Adipocyte (in vitro differentiated cells): Measurements from ENCODE around the gene EBF4.
A peak's percentile ranks its signal among the peaks of the same experiment; 100 is the strongest.
"Not testable (repeated sequence)": the region's sequence is repeated elsewhere in the genome, so short reads cannot be mapped to it uniquely, and the experiment has no call there.

ENCODE experiments used
- DNase-seq: peaks from one replicate; pipeline ENCODE4 v3.0.0-alpha.2; 2015; ENCODE audit warnings: low read depth
- H3K27me3 ChIP-seq: replicated peaks from 2 replicates; pipeline ENCODE4 v1.7.0; 2013; ENCODE audit warnings: mild to moderate bottlenecking, low read length, moderate library complexity; ENCODE audit not compliant: control insufficient read depth, insufficient read depth
- H3K36me3 ChIP-seq: 2 replicates; pipeline ENCODE4 v1.7.0; 2013; ENCODE audit warnings: low read length, mild to moderate bottlenecking, moderate library complexity; ENCODE audit not compliant: control insufficient read depth, insufficient read depth, severe bottlenecking
- H3K4me1 ChIP-seq: 2 replicates; pipeline ENCODE4 v1.7.0; 2013; ENCODE audit warnings: mild to moderate bottlenecking, low read length, moderate library complexity; ENCODE audit not compliant: control insufficient read depth, insufficient read depth
- H3K4me3 ChIP-seq: 2 replicates; pipeline ENCODE4 v1.7.0; 2013; ENCODE audit warnings: mild to moderate bottlenecking, low read length, moderate library complexity
- H3K9ac ChIP-seq: 2 replicates; pipeline ENCODE4 v1.7.0; 2013; ENCODE audit warnings: mild to moderate bottlenecking, low read length, moderate library complexity
- H3K9me3 ChIP-seq: 2 replicates; pipeline ENCODE4 v1.7.0; 2013; ENCODE audit warnings: mild to moderate bottlenecking, low read length, moderate library complexity; ENCODE audit not compliant: control insufficient read depth

EBF4 gene

DNA sequence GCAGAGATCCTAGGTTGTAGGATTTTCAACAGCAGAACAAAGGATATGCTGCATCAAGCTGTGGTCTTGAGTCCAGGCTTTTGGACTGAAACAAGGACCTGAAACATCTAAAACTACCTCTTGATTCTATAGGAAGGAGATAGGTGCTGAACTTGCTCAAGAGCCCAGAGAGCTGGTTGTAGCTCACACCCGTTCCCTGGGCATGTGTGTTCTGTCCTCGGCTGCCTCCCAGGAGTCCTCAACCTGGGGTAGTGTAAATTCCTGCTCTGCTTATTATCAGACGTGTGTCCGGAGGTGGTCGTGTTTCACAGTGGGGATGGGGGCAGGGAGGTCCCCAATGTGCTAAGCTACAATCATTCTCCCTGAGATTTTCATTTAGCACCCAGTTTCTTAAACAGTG is 35.3 kb upstream of the EBF4 start:
- peaks cover 14% of the 10 kb centered on the region for H3K4me1 ChIP-seq
- no peaks in the 10 kb centered on the region for H3K9me3 ChIP-seq
- H3K36me3 ChIP-seq: peaks cover 82% of the 10 kb centered on the region
- no peak for DNase-seq
- no peaks in the 10 kb centered on the region for H3K27me3 ChIP-seq
- H3K4me3 ChIP-seq: no peak overlapping the region
- H3K9ac ChIP-seq: no peak overlapping the region

DNA sequence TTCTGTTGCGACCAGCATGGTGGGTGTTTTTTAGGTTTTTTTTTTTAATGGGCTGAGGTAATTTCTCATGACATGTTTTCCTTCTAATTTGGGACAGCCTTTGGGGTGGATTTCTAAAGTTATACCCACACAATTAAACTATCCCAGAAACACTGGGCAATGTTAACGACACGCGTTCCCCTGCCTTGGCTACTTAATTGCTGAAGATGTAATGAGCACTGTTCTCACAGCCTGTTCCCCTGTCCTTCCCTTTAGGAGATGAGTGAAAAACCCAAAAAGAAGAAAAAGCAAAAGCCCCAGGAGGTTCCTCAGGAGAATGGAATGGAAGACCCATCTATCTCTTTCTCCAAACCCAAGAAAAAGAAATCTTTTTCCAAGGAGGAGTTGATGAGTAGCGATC is 34.9 kb upstream of the EBF4 start:
- H3K27me3 ChIP-seq: no peaks in the 10 kb centered on the region
- no peak for DNase-seq
- peaks cover 14% of the 10 kb centered on the region for H3K4me1 ChIP-seq
- no peak overlapping the region for H3K9ac ChIP-seq
- no peak overlapping the region for H3K4me3 ChIP-seq
- peaks cover 84% of the 10 kb centered on the region for H3K36me3 ChIP-seq
- H3K9me3 ChIP-seq: no peaks in the 10 kb centered on the region

DNA sequence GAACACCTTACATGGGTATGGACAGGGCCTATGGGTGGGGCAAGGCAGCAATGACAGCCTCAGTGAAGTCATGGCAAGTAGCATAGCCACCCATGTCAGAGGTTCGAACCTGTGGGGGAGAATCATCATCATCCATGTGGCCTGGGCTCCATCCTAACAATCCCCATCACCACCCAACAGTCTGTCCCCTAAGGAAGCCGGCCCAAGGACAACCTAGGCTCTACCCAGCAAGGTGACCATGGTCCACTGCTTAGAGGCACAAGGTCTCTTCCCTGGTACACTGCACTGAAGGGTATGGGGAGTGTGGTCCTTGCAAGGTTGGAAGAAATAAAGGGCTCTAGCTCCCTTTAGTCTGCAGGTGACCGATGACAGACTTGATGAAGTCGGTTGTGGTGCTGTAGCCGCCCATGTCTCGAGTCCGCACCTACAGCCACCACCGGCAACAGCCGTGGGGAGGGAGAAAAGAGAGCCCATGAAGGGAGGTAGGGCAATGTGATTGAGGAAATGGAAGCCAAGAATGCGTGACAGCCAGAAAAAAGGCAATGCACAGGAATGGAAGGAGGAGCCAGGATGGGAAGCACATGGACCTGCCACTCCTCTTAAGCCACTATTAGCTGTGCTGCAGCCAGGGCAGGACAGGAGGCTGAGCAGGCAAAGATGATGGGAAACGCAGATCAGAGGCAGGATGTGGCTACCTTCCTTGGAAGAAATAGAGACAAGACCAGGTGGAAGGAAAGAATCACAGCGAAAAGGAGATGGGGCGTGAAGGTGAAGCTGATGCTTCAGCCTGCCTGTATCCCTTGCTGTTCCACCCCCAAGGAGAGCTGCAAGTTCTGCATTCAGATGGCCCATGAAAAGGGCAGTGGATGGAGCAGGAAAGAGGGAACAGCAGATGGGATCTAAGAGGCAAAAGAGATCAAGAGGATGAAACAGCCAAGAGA is 33.9 kb upstream of the EBF4 start:
- no peak for DNase-seq
- H3K36me3 ChIP-seq: peaks cover 84% of the 10 kb centered on the region
- H3K27me3 ChIP-seq: no peaks in the 10 kb centered on the region
- no peak overlapping the region for H3K4me3 ChIP-seq
- no peaks in the 10 kb centered on the region for H3K9me3 ChIP-seq
- no peak overlapping the region for H3K9ac ChIP-seq
- peaks cover 20% of the 10 kb centered on the region for H3K4me1 ChIP-seq

DNA sequence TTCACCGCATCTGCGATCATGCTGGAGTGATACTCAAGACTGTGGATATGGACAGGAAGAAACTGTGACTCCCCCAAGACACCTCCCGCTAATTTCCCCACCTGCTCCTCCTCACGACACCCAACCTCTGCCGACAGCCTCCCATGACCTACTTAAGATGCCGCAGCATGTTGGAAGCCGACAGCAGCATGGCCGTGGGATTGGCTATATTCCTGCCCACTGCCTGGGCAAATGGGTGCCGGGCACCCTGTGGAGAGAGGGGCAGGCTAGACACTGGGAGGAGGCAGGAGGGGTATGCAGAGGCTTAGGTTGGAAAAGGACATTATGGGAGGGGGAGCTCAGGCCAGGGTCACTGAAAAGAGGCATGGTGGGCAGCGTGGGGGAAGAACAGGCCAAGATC is 33.0 kb upstream of the EBF4 start:
- peaks cover 15% of the 10 kb centered on the region for H3K4me1 ChIP-seq
- peaks cover 77% of the 10 kb centered on the region for H3K36me3 ChIP-seq
- no peak overlapping the region for H3K9ac ChIP-seq
- no peak for DNase-seq
- H3K4me3 ChIP-seq: no peak overlapping the region
- H3K27me3 ChIP-seq: no peaks in the 10 kb centered on the region
- H3K9me3 ChIP-seq: no peaks in the 10 kb centered on the region

DNA sequence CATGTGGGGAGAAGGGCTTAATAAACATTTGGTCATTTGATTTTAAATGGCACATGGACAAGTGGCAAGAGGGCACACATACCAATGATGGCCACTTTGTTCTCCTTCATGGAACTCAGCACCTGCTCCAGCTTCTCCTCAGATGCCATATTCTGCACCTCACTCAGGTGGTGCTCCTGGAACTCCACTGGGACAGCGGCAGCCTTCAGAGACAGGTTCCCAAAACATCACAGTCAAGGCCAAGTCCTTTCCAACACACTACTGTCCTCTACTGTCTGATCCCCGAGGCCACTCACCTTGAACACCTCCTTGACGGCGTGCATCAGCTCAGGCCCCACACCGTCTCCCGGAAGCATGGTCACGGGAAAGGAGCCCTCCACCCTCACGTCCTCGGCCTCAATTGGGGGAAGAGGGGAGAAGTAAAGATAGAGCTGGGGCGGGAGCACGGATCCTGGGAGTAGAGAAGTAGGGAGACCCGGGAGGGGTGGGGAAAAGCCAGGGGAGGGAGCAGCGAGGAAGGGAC is 29.2 kb upstream of the EBF4 start:
- peaks cover 38% of the 10 kb centered on the region for H3K36me3 ChIP-seq
- DNase-seq: no peak
- H3K4me1 ChIP-seq: peaks cover 11% of the 10 kb centered on the region
- H3K27me3 ChIP-seq: no peaks in the 10 kb centered on the region
- peak overlapping the region; percentile 98 for H3K4me3 ChIP-seq
- no peaks in the 10 kb centered on the region for H3K9me3 ChIP-seq
- H3K9ac ChIP-seq: peak overlapping the region; percentile 94

DNA sequence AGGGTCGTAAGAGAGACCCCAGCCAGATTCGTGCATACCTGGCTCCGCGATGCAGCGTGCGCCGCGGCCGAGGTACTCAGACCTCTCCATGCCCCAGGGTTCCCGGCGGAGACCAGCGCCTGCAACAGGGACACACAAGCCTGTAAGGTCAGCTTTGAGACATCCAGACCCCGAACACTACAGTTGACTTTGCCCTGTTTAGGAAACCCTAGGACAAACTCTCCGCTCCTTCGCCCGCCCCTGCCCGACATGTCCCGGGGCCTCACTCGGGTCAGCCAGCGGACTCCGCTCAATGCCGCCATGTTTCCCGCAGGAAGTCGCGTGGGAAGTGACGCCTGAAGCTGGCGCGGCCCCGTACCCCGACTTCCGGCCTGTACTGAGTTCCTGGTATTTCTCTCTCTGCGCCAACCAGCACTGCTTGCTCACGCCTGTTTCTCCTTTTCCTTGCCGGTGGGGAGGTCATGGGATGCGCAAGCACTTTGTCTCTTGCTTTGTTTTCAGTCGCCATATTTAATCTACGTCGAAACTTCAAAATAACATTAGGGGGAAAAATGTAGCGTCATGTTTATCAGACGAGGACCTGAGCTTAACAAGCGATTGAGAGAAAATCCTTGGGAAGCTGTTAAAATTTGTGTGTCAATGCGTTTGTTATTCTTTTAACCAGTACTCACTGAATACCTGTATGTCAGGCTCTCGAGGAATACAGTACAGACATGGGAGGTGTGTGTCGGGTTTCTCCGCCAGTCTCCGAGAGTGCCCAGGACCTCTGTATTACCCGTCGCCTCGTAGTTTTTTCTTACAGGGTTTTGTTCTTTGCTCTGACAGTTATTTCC is 28.5 kb upstream of the EBF4 start, which contains the start of gene IDH3B:
IDH3B (minus strand) TSS at position 330 of the 833 bp plus-strand sequence; CDS start at position 302, 28 bp downstream.
- Histone ChIP-seq H3K4me1 (peaks cover 11% of the 10 kb centered on the region), H3K9ac (peak within 1 kb of the TSS; percentile 94), H3K4me3 (peak within 1 kb of the TSS; percentile 98), H3K9me3 (no peaks in the 10 kb centered on the region), H3K36me3 (peaks cover 31% of the 10 kb centered on the region), H3K27me3 (no peaks in the 10 kb centered on the region)
- peak; percentile 96 for DNase-seq

DNA sequence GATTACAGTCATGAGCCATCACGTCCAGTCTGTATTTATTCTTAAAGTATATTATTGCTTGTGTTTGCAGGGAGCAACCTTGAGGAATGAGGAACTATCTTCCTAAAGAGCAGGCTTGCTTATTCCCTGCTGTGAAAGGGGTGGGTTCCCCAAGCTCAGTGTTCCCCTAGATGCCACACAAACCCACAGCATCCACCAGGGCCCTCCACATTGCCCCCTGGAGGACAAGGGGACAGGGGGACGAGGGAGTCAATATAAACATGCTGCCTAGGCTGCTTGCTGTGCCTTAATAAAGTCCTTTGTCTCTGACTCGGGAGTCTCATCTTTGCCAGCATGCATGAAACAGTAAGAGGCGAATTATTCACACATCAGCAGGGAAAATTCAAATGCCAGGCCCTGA is 20.6 kb upstream of the EBF4 start:
- H3K9me3 ChIP-seq: no peaks in the 10 kb centered on the region
- no peak overlapping the region for H3K9ac ChIP-seq
- no peaks in the 10 kb centered on the region for H3K4me1 ChIP-seq
- peaks cover 21% of the 10 kb centered on the region for H3K27me3 ChIP-seq
- DNase-seq: no peak
- H3K36me3 ChIP-seq: no peaks in the 10 kb centered on the region
- no peak overlapping the region for H3K4me3 ChIP-seq

DNA sequence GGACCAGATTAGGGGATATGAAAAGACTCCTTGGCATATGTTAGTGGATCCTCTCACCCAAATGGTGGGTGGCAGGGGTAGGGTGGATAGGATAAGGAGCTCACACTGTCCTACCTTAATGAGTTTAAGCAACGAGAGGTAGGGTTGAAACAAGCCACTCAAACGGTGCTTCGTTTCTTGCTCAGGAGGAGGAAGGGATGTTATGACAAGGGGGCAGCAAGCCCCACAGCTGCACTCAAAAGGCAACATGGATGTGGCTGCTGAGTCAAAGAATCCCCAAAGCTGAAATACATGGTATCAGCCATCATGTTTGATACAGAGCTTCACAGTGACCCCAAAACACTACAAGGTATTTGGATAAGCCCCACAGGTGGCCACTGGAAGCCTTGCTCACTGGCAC is 20.1 kb upstream of the EBF4 start:
- Histone ChIP-seq H3K27me3 (peaks cover 26% of the 10 kb centered on the region), H3K9ac (no peak overlapping the region), H3K9me3 (no peaks in the 10 kb centered on the region), H3K4me3 (no peak overlapping the region), H3K36me3 (no peaks in the 10 kb centered on the region), H3K4me1 (no peaks in the 10 kb centered on the region)
- DNase-seq: no peak

DNA sequence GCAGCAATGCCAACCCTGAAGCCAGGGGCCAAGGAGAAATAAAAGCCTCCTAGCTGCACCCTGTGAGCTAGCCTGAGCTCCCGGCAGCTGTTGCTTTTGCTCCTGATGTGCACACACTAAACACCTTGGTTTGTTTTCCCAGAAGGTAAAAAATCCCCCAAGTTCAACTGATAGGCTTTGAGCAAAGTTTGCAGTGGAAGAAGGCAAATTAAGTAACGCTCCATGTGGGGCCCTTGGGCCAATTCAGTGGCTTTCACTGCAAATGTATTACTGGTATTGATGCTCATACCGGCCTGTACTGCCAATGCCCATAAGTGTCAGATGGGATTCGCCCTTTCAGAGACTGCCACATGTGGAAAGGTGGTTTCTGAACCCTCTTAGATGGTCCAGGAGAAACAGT is 19.1 kb upstream of the EBF4 start:
- no peak overlapping the region for H3K9ac ChIP-seq
- no peak for DNase-seq

DNA sequence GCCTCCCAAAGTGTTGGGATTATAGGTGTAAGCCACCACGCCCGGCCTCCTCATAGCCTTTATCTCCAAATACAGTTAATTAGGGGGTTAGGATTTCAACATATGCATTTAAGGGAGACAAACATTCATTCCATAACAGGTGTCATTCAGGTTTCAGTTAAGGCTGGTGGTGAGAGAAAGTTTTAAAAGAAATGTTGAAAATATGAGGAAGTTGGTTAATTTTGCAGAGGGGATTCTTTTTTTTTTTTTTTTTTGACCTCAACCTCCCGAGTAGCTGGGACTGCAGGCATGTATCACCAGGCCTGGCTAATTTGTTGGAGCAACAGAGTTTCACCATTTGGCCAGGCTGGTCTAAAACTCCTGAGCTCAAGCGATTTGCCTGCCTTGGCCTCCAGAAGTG is 12.5 kb upstream of the EBF4 start:
- no peaks in the 10 kb centered on the region for H3K36me3 ChIP-seq
- H3K9ac ChIP-seq: no peak overlapping the region
- DNase-seq: no peak
- H3K27me3 ChIP-seq: peaks cover 31% of the 10 kb centered on the region
- H3K4me1 ChIP-seq: no peaks in the 10 kb centered on the region
- H3K9me3 ChIP-seq: no peaks in the 10 kb centered on the region
- H3K4me3 ChIP-seq: no peak overlapping the region

More for the DNA sequence above, 19.1 kb upstream of the EBF4 start:
- Histone ChIP-seq H3K4me3 (no peak overlapping the region), H3K9me3 (no peaks in the 10 kb centered on the region), H3K36me3 (no peaks in the 10 kb centered on the region), H3K4me1 (no peaks in the 10 kb centered on the region), H3K27me3 (peaks cover 36% of the 10 kb centered on the region)

DNA sequence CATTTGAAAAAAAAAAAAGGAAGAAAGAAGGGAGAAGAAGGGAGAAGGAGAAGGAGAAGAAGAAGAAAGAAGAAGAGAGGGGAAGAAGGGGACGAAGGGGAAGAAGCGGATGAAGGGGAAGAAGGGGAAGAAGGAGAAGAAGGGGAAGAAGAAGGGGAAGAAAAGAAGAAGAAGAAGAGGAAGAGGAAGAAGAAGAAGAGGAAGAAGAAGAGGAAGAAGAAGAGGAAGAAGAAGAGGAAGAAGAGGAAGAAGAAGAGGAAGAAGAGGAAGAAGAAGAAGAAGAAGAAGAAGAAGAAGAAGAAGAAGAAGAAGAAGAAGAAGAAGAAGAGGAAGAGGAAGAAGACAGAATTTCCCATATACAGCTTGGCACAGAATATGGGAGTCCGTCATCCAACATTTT is 10.5 kb upstream of the EBF4 start:
- not testable (repeated sequence) for H3K4me1 ChIP-seq, H3K4me3 ChIP-seq, DNase-seq, H3K9ac ChIP-seq, H3K36me3 ChIP-seq, H3K9me3 ChIP-seq
- H3K27me3 ChIP-seq: peaks cover 42% of the 10 kb centered on the region
